GM18499 (cell line): ENCODE data around the gene CCND2.

Experiments used
- ATAC-seq: cut with Tn5 transposase; IDR thresholded peaks from one replicate; pipeline ENCODE4 v1.9.1; 2021; ENCODE audit warnings: moderate number of reproducible peaks; ENCODE audit not compliant: insufficient read depth, unreplicated experiment

CCND2 gene

GRCh38 chr12:4287325-4288211, 14.0 kb downstream of the CCND2 start:
- ATAC-seq, result no peak

GRCh38 chr12:4288296-4289131, 15.0 kb downstream of the CCND2 start:
- no peak for ATAC-seq

GRCh38 chr12:4289231-4289878, 15.8 kb downstream of the CCND2 start:
- no peak for ATAC-seq

- no peak for ATAC-seq
These were observed 16.6 kb downstream of the CCND2 start for GRCh38 chr12:4289998-4290790.

GRCh38 chr12:4292341-4293073, 18.9 kb downstream of the CCND2 start:
- ATAC-seq, result no peak

GRCh38 chr12:4293299-4293965, 19.9 kb downstream of the CCND2 start:
- no peak for ATAC-seq

GRCh38 chr12:4293966-4294505, 20.5 kb downstream of the CCND2 start:
- ATAC-seq, result no peak

- no peak for ATAC-seq
These were observed 23.2 kb downstream of the CCND2 start for GRCh38 chr12:4296751-4297150.

- no peak for ATAC-seq
These were observed 24.1 kb downstream of the CCND2 start for GRCh38 chr12:4297617-4298016.

- no peak for ATAC-seq
These were observed 27.3 kb downstream of the CCND2 start for GRCh38 chr12:4300883-4301282.

- ATAC-seq, result no peak
These were observed 28.5 kb downstream of the CCND2 start for GRCh38 chr12:4301932-4302501.

GRCh38 chr12:4302881-4303280, 29.3 kb downstream of the CCND2 start:
- no peak for ATAC-seq

GRCh38 chr12:4303750-4304149, 30.2 kb downstream of the CCND2 start:
- no peak for ATAC-seq

GRCh38 chr12:4307593-4308333, 34.2 kb downstream of the CCND2 start:
- no peak for ATAC-seq

GRCh38 chr12:4308334-4308950, 34.9 kb downstream of the CCND2 start:
- ATAC-seq, result no peak

GRCh38 chr12:4311776-4312175, 38.2 kb downstream of the CCND2 start:
- no peak for ATAC-seq

- ATAC-seq, result no peak
These were observed 38.7 kb downstream of the CCND2 start for GRCh38 chr12:4312251-4312650.
